Gastroesophageal sphincter (tissue), 4 donors: ENCODE data around the gene WWC1. TPM values are rescaled to one million over a fixed set of nuclear protein-coding genes. Genes with fewer than 3 reads are reported as not detected.

Experiments
- ATAC-seq: fragments of 150-250 bp; one replicate; pipeline ENCODE4 v1.9.1; 2016; ENCODE audit warnings: mild to moderate bottlenecking, moderate library complexity
- H3K27ac ChIP-seq, 4 donors: fragments of 200-600 bp; sonication (generic) in 3 of 4; 1 replicate in 3 of 4; 2 replicates in 1 of 4; pipeline ENCODE4 v1.5.1; 2016 to 2019
- H3K27me3 ChIP-seq: fragments of 200-600 bp; sonication (generic); one replicate; pipeline ENCODE4 v1.5.1; 2019
- H3K36me3 ChIP-seq, 2 donors: fragments of 200-600 bp; sonication (generic); one replicate each; pipeline ENCODE4 v1.5.1; 2019; ENCODE audit warnings: control low read depth in 1 of 2
- H3K4me1 ChIP-seq, 3 donors: fragments of 200-600 bp; sonication (generic); 1 replicate in 2 of 3; 2 replicates in 1 of 3; pipeline ENCODE4 v1.5.1; 2016 to 2019; ENCODE audit warnings: control low read depth in 2 of 3
- H3K4me3 ChIP-seq, 2 donors: fragments of 200-600 bp; sonication (generic); one replicate each; pipeline ENCODE4 v1.5.1; 2019; ENCODE audit warnings: mild to moderate bottlenecking in 1 of 2, moderate library complexity in 1 of 2
- H3K9me3 ChIP-seq, 3 donors: fragments of 200-600 bp; sonication (generic); one replicate each; pipeline ENCODE4 v1.5.1; 2017 to 2019; ENCODE audit warnings: control low read depth in 2 of 3
- CTCF ChIP-seq, 4 experiments: fragments of 200-600 bp in 2 of 4; fragments of 450-650 bp in 2 of 4; sonication (generic) in 1 of 4; IDR thresholded peaks; one replicate each; pipeline ENCODE4 v1.5.1; 2017 to 2019; ENCODE audit warnings: antibody characterized with exemption in 4 of 4, mild to moderate bottlenecking in 2 of 4, moderate library complexity in 2 of 4
- EP300 ChIP-seq: sonication (generic); formaldehyde crosslinking; IDR thresholded peaks from one replicate; pipeline ENCODE4 v1.6.1; 2017; ENCODE audit warnings: antibody characterized with exemption, mild to moderate bottlenecking
- POLR2A ChIP-seq, 2 donors: fragments of 450-650 bp; IDR thresholded peaks; one replicate each; pipeline ENCODE4 v1.6.1; 2017; ENCODE audit warnings: antibody characterized with exemption in 2 of 2, mild to moderate bottlenecking in 2 of 2, moderate library complexity in 1 of 2
- POLR2AphosphoS5 ChIP-seq: sonication (generic); formaldehyde crosslinking; IDR thresholded peaks from one replicate; pipeline ENCODE4 v1.6.1; 2017; ENCODE audit warnings: antibody characterized with exemption
- WGBS, 2 donors: methylation state at CpG; one replicate each; pipeline ENCODE4 v1.1.5; 2018; ENCODE audit warnings: low coverage in 1 of 2; 5-methylcytosine and 5-hydroxymethylcytosine counted together
- total RNA-seq, 4 donors: library from RNA; depleted of rRNA; stranded (reverse); fragments of >200 nt; gene quantifications; one replicate each; pipeline ENCODE4 v1.1.0, GENCODE V29; 2016

The WWC1 gene
- total RNA-seq, 4 donors from 2014 or later = 0.67 to 6.9 (median 3.8) TPM

- no peak for ATAC-seq
- H3K4me3 ChIP-seq = no peak overlapping the region
- H3K36me3 ChIP-seq = no peaks in the 10 kb centered on the region
- peaks cover 47% of the 10 kb centered on the region for H3K27me3 ChIP-seq
- WGBS, 2 donors = 100% methylated on average over 1 of the region's 2 CpGs
- H3K4me1 ChIP-seq = peaks cover 0 to 9% (median 4%) of the 10 kb centered on the region in 3 donors
- no peak for TF ChIP-seq POLR2A (IDR thresholded peaks at IDR 0.05)
- TF ChIP-seq EP300 = no peak
- no peak for TF ChIP-seq POLR2AphosphoS5
- TF ChIP-seq CTCF (IDR thresholded peaks at IDR 0.05) = no peak
- no peaks in the 10 kb centered on the region for H3K9me3 ChIP-seq
- H3K27ac ChIP-seq = no peak overlapping the region
Measured at GRCh38 chr5:168296682-168297081, 5.2 kb downstream of the WWC1 start.

- H3K9me3 ChIP-seq = no peaks in the 10 kb centered on the region
- WGBS, 2 donors = 95% methylated on average over 7 of the region's 7 CpGs; no CpG with 5 or more reads in 1 of the 2 donors
- ATAC-seq = no peak
- TF ChIP-seq POLR2A (IDR thresholded peaks at IDR 0.05) = no peak
- TF ChIP-seq CTCF (IDR thresholded peaks at IDR 0.05) = no peak
- no peak for TF ChIP-seq POLR2AphosphoS5
- TF ChIP-seq EP300 = no peak
- no peaks in the 10 kb centered on the region for H3K36me3 ChIP-seq
- peaks cover 24% of the 10 kb centered on the region for H3K27me3 ChIP-seq
- H3K4me1 ChIP-seq = no peaks in the 10 kb centered on the region
- no peak overlapping the region for H3K27ac ChIP-seq
- no peak overlapping the region for H3K4me3 ChIP-seq
Measured at GRCh38 chr5:168298949-168299348, 7.5 kb downstream of the WWC1 start.

- no peak for ATAC-seq
- no peaks in the 10 kb centered on the region for H3K9me3 ChIP-seq
- WGBS, 2 donors = 69% methylated on average over 4 of the region's 7 CpGs; no CpG with 5 or more reads in 1 of the 2 donors
Measured at GRCh38 chr5:168299372-168299771, 7.9 kb downstream of the WWC1 start.

GRCh38 chr5:168300326-168301182, 9.1 kb downstream of the WWC1 start:
- ATAC-seq = no peak
- Histone ChIP-seq H3K4me3 (no peak overlapping the region), H3K9me3 (no peaks in the 10 kb centered on the region), H3K27me3 (peaks cover 12% of the 10 kb centered on the region), H3K27ac (no peak overlapping the region), H3K4me1 (no peaks in the 10 kb centered on the region), H3K36me3 (no peaks in the 10 kb centered on the region)
- TF ChIP-seq EP300 (no peak), POLR2AphosphoS5 (no peak), POLR2A (IDR thresholded peaks at IDR 0.05) (no peak), CTCF (IDR thresholded peaks at IDR 0.05) (no peak)
- 57 to 79% methylated on average over 7 to 8 of the region's 11 CpGs for WGBS, 2 donors

More at GRCh38 chr5:168299372-168299771, 7.9 kb downstream of the WWC1 start:
- Histone ChIP-seq H3K27me3 (peaks cover 20% of the 10 kb centered on the region), H3K4me3 (no peak overlapping the region), H3K36me3 (no peaks in the 10 kb centered on the region), H3K4me1 (no peaks in the 10 kb centered on the region), H3K27ac (no peak overlapping the region)
- no peak for TF ChIP-seq POLR2A (IDR thresholded peaks at IDR 0.05)
- TF ChIP-seq EP300 = no peak
- no peak for TF ChIP-seq POLR2AphosphoS5

GRCh38 chr5:168301593-168302390, 10.3 kb downstream of the WWC1 start:
- Histone ChIP-seq H3K4me3 (no peak overlapping the region), H3K9me3 (no peaks in the 10 kb centered on the region), H3K36me3 (no peaks in the 10 kb centered on the region), H3K27me3 (peaks cover 12% of the 10 kb centered on the region), H3K27ac (no peak overlapping the region), H3K4me1 (no peaks in the 10 kb centered on the region)
- 60 to 78% methylated on average over 3 to 4 of the region's 11 CpGs for WGBS, 2 donors
- TF ChIP-seq CTCF (IDR thresholded peaks at IDR 0.05) = no peak
- TF ChIP-seq POLR2AphosphoS5 = no peak
- TF ChIP-seq POLR2A (IDR thresholded peaks at IDR 0.05) = no peak
- no peak for TF ChIP-seq EP300
- ATAC-seq = no peak
